Neural progenitor cell (in vitro differentiated cells): Measurements from ENCODE around the gene GCKR.

Experiments used
- CTCF ChIP-seq: fragments of 200-600 bp; sonication (generic); IDR thresholded peaks from 2 replicates; pipeline ENCODE4 v1.5.1; 2017; ENCODE audit warnings: antibody characterized with exemption, mild to moderate bottlenecking
- EZH2 ChIP-seq: fragments of 200-600 bp; sonication (generic); IDR thresholded peaks from 2 replicates; pipeline ENCODE4 v1.6.1; 2017; ENCODE audit warnings: antibody characterized with exemption, mild to moderate bottlenecking, moderate library complexity
- EZH2phosphoT487 ChIP-seq: fragments of 200-600 bp; sonication (generic); IDR thresholded peaks from 2 replicates; pipeline ENCODE4 v1.6.1; 2017; ENCODE audit warnings: antibody characterized with exemption

GRCh38 chr2:27453968-27454367, 42.7 kb upstream of the GCKR start:
- TF ChIP-seq CTCF: no peak
- TF ChIP-seq EZH2: no peak
- TF ChIP-seq EZH2phosphoT487: no peak
